ENCODE data around the gene ORC3. TPM values are rescaled to one million over a fixed set of nuclear protein-coding genes. Genes with fewer than 3 reads are reported as not detected.

The ORC3 gene
- total RNA-seq, 2 donors from 2014 or later: 8.2 to 14.8 TPM

GRCh38 chr6:87714093-87714842 lies 124.3 kb downstream of the ORC3 start:
- DNase-seq: no peak
- no peaks in the 10 kb centered on the region for H3K4me1 ChIP-seq
- H3K36me3 ChIP-seq (replicated peaks in 1 of 2; ENCODE audit: insufficient read depth in 1 of 2, low read depth in 2 of 2): no peaks in the 10 kb centered on the region
- H3K9me3 ChIP-seq: no peaks in the 10 kb centered on the region
- no peak for TF ChIP-seq CTCF (IDR thresholded peaks at IDR 0.05)
- no peak for TF ChIP-seq POLR2A (IDR thresholded peaks at IDR 0.05)
- WGBS, 2 donors: 63 to 83% methylated on average over 2 of the region's 2 CpGs
- intact Hi-C loops (cut with DNase I): no loop called here
- H3K27ac ChIP-seq: no peak overlapping the region
- H3K4me3 ChIP-seq: no peak overlapping the region
- ATAC-seq: no peak
- H3K27me3 ChIP-seq: no peaks in the 10 kb centered on the region

Other genes starting within 250 kb of the ORC3 start
- 1 to 10 TPM; 2.6 to 4.9 TPM for gene C6orf163, start 245.3 kb upstream of the ORC3 start, total RNA-seq
- gene CFAP206, start 182.2 kb upstream of the ORC3 start, total RNA-seq: not detected
- gene SLC35A1, start 117.2 kb upstream of the ORC3 start, total RNA-seq: 10 to 100 TPM in 1 of 2 donors, 1 to 10 TPM in 1; 6.9 to 16.1 TPM
- 10 to 100 TPM in 1 of 2 donors, 1 to 10 TPM in 1; 7.3 to 15.8 TPM for gene RARS2, start 148 bp upstream of the ORC3 start, total RNA-seq
- 10 to 100 TPM in 1 of 2 donors, 1 to 10 TPM in 1; 5.4 to 16.2 TPM for gene AKIRIN2, start 112.1 kb downstream of the ORC3 start, total RNA-seq

Data from body of pancreas (tissue), 4 donors.